Right renal cortex interstitium (tissue), 3 donors: ENCODE results near the gene FUZ. TPM values are rescaled to one million over a fixed set of nuclear protein-coding genes. Genes with fewer than 3 reads are reported as not detected.
"Not testable (repeated sequence)": the region's sequence is repeated elsewhere in the genome, so short reads cannot be mapped to it uniquely, and the experiment has no call there.

ENCODE experiments used
- DNase-seq, 3 donors: peaks; one replicate each; pipeline ENCODE4 v3.0.0-alpha.2; 2013; ENCODE audit warnings: low read depth in 3 of 3, low spot score in 2 of 3
- polyA plus RNA-seq, 3 donors: library from polyadenylated mRNA; unstranded; fragments of 120-200 nt; gene quantifications; one replicate each; pipeline ENCODE4 v1.2.1, GENCODE V29; 2013; ENCODE audit not compliant: insufficient read length in 3 of 3

FUZ gene
- polyA plus RNA-seq, 3 donors = 29.3 to 37.1 (median 37.0) TPM

- no peak for DNase-seq
Observed at GRCh38 chr19:49835562-49835961, 22.5 kb upstream of the FUZ start.

- no peak for DNase-seq
Observed at GRCh38 chr19:49833599-49833998, 20.5 kb upstream of the FUZ start.

GRCh38 chr19:49832556-49832955 is 19.5 kb upstream of the FUZ start:
- DNase-seq = no peak

GRCh38 chr19:49831592-49831991 is 18.5 kb upstream of the FUZ start:
- DNase-seq = no peak

- DNase-seq = no peak
Observed at GRCh38 chr19:49830766-49831165, 17.7 kb upstream of the FUZ start.

- DNase-seq = no peak
Observed at GRCh38 chr19:49829721-49830120, 16.6 kb upstream of the FUZ start.

- DNase-seq = no peak
Observed at GRCh38 chr19:49829200-49829599, 16.1 kb upstream of the FUZ start.

GRCh38 chr19:49827034-49827433 is 13.9 kb upstream of the FUZ start:
- no peak for DNase-seq

- no peak for DNase-seq
Observed at GRCh38 chr19:49824662-49825061, 11.6 kb upstream of the FUZ start.

- no peak for DNase-seq
Observed at GRCh38 chr19:49823472-49823871, 10.4 kb upstream of the FUZ start.

GRCh38 chr19:49820125-49820524 is 7.0 kb upstream of the FUZ start:
- no peak for DNase-seq

- DNase-seq = not testable (repeated sequence)
Observed at GRCh38 chr19:49819452-49820115, 6.5 kb upstream of the FUZ start.

- no peak for DNase-seq
Observed at GRCh38 chr19:49818649-49819370, 5.7 kb upstream of the FUZ start.

GRCh38 chr19:49817964-49818648 is 5.0 kb upstream of the FUZ start, which contains the start of gene MED25:
TSS of gene MED25 (plus strand) at chr19:49818289. CDS start at chr19:49818342, 53 bp downstream.
- peak; percentile 84 to 88 (median 88) for DNase-seq

- no peak for DNase-seq
Observed at GRCh38 chr19:49816590-49816989, 3.5 kb upstream of the FUZ start.

GRCh38 chr19:49814010-49814409 is 918 bp upstream of the FUZ start:
- DNase-seq = no peak

- no peak for DNase-seq
Observed at GRCh38 chr19:49812452-49812996, 568 bp downstream of the FUZ start.

GRCh38 chr19:49811328-49811727 is 1.8 kb downstream of the FUZ start:
- DNase-seq = no peak

- no peak for DNase-seq
Observed at GRCh38 chr19:49809941-49810389, 3.1 kb downstream of the FUZ start.

GRCh38 chr19:49809160-49809940 is 3.7 kb downstream of the FUZ start:
- DNase-seq = no peak
